ENCODE results near the gene LRRC61. TPM values are rescaled to one million over a fixed set of nuclear protein-coding genes. Genes with fewer than 3 reads are reported as not detected.

Gene LRRC61
- total and polyA plus RNA-seq, 2 experiments from 2014 or later: 34.7 to 75.2 TPM

DNA sequence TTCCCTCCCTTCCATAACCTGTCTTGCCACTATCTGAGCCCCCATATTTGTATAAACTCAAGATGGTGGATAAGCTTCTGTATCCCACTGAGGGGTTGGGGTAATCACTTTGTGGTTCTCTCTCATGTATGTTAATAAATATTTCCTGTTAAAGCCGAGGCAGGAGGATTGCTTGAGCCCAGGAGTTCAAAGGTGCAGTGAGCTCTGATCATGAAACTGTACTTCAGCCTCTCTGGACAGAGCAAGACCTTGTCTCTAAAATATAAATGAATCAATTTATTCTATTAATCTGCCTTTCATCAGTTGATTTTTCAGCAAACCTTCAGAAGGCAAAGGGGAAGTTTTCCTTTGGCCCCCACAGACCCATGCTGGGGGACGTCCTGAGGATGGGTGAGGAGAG is 20.1 kb downstream of the LRRC61 start (continued):
- TF ChIP-seq, protein P1, sequence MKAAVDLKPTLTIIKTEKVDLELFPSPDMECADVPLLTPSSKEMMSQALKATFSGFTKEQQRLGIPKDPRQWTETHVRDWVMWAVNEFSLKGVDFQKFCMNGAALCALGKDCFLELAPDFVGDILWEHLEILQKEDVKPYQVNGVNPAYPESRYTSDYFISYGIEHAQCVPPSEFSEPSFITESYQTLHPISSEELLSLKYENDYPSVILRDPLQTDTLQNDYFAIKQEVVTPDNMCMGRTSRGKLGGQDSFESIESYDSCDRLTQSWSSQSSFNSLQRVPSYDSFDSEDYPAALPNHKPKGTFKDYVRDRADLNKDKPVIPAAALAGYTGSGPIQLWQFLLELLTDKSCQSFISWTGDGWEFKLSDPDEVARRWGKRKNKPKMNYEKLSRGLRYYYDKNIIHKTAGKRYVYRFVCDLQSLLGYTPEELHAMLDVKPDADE (IDR thresholded peaks at IDR 0.05): no peak
- TF ChIP-seq NANOG (IDR thresholded peaks at IDR 0.05; ENCODE audit: borderline replicate concordance) (no peak), EZH2phosphoT487 (IDR thresholded peaks at IDR 0.05; ENCODE audit: unreplicated experiment) (no peak), EZH2 (IDR thresholded peaks at IDR 0.05; ENCODE audit: low read depth, unreplicated experiment) (no peak)

DNA sequence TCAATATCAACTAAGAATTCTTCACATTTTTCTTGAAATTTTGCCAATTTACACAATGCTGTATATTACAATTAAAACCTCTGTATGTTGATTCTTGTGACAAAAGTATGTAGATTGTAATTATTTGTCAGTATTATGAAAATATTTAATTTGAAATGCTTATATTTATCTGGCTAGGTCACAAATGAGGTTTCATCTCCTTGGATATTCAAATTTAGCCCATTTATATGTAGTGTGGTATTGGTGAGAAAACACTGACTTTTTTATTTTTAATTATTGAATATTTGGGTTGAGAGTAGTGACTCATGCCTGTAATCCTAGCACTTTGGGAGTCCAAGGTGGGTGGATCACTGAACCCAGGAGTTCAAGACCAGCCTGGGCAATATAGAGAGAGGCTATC is 21.1 kb downstream of the LRRC61 start:
- ATAC-seq (no peak), DNase-seq (ENCODE audit: low spot score) (no peak)
- Mint-ChIP-seq H3K27ac (no peak overlapping the region), H3K27me3 (ENCODE audit: insufficient read depth, low read depth, poor library complexity) (peaks cover 27% of the 10 kb centered on the region), H3K9me3 (peaks cover 25% of the 10 kb centered on the region), H3K4me3 (no peak overlapping the region), H3K4me1 (peaks cover 27% of the 10 kb centered on the region), H3K36me3 (ENCODE audit: low read depth) (peaks cover 23% of the 10 kb centered on the region)
- H3K4me2 ChIP-seq: no peak overlapping the region
- H3K79me2 ChIP-seq (replicated peaks; ENCODE audit: insufficient read depth): peaks cover 22% of the 10 kb centered on the region
- H3K4me3 ChIP-seq: no peak overlapping the region
- H4K20me1 ChIP-seq (replicated peaks; ENCODE audit: insufficient read depth): no peaks in the 10 kb centered on the region; the same call in 1 of the 2 replicates
- peaks cover 27% of the 10 kb centered on the region for H3K4me1 ChIP-seq (ENCODE audit: insufficient read depth)
- no peak overlapping the region for H2AFZ ChIP-seq
- H3K36me3 ChIP-seq (ENCODE audit: insufficient read depth): peaks cover 1% of the 10 kb centered on the region; the same call in 1 of the 2 replicates
- H3K27me3 ChIP-seq (ENCODE audit: insufficient read depth): peaks cover 28% of the 10 kb centered on the region
- no peak overlapping the region for H3K27ac ChIP-seq (ENCODE audit: low read depth)
- no peaks in the 10 kb centered on the region for H3K9me2 ChIP-seq (ENCODE audit: insufficient read depth)
- 0 out of 2 replicates have a peak, but pooled peaks cover 7% of the 10 kb centered on the region for H3F3A ChIP-seq (replicated peaks; ENCODE audit: low read depth)
- TF ChIP-seq ZNF114 (CRISPR knock-in tag; IDR thresholded peaks at IDR 0.05) (no peak), ZNF331 (CRISPR knock-in tag; IDR thresholded peaks at IDR 0.05; ENCODE audit: low read depth) (no peak), STAT1 (IDR thresholded peaks at IDR 0.05; ENCODE audit: unreplicated experiment) (no peak), POLR2AphosphoS5 (IDR thresholded peaks at IDR 0.05; ENCODE audit: low read depth) (no peak), EZH2phosphoT487 (IDR thresholded peaks at IDR 0.05; ENCODE audit: unreplicated experiment) (no peak), JUNB (IDR thresholded peaks at IDR 0.05; ENCODE audit: unreplicated experiment) (no peak), NANOG (IDR thresholded peaks at IDR 0.05; ENCODE audit: borderline replicate concordance) (no peak)
- TF ChIP-seq, protein P2, sequence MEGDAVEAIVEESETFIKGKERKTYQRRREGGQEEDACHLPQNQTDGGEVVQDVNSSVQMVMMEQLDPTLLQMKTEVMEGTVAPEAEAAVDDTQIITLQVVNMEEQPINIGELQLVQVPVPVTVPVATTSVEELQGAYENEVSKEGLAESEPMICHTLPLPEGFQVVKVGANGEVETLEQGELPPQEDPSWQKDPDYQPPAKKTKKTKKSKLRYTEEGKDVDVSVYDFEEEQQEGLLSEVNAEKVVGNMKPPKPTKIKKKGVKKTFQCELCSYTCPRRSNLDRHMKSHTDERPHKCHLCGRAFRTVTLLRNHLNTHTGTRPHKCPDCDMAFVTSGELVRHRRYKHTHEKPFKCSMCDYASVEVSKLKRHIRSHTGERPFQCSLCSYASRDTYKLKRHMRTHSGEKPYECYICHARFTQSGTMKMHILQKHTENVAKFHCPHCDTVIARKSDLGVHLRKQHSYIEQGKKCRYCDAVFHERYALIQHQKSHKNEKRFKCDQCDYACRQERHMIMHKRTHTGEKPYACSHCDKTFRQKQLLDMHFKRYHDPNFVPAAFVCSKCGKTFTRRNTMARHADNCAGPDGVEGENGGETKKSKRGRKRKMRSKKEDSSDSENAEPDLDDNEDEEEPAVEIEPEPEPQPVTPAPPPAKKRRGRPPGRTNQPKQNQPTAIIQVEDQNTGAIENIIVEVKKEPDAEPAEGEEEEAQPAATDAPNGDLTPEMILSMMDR (conservative IDR thresholded peaks at IDR 0.05; ENCODE audit: low read depth in 2 of 2): no peak
- TF ChIP-seq, protein P3, sequence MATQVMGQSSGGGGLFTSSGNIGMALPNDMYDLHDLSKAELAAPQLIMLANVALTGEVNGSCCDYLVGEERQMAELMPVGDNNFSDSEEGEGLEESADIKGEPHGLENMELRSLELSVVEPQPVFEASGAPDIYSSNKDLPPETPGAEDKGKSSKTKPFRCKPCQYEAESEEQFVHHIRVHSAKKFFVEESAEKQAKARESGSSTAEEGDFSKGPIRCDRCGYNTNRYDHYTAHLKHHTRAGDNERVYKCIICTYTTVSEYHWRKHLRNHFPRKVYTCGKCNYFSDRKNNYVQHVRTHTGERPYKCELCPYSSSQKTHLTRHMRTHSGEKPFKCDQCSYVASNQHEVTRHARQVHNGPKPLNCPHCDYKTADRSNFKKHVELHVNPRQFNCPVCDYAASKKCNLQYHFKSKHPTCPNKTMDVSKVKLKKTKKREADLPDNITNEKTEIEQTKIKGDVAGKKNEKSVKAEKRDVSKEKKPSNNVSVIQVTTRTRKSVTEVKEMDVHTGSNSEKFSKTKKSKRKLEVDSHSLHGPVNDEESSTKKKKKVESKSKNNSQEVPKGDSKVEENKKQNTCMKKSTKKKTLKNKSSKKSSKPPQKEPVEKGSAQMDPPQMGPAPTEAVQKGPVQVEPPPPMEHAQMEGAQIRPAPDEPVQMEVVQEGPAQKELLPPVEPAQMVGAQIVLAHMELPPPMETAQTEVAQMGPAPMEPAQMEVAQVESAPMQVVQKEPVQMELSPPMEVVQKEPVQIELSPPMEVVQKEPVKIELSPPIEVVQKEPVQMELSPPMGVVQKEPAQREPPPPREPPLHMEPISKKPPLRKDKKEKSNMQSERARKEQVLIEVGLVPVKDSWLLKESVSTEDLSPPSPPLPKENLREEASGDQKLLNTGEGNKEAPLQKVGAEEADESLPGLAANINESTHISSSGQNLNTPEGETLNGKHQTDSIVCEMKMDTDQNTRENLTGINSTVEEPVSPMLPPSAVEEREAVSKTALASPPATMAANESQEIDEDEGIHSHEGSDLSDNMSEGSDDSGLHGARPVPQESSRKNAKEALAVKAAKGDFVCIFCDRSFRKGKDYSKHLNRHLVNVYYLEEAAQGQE (IDR thresholded peaks at IDR 0.05; ENCODE audit: unreplicated experiment): no peak
- TF ChIP-seq, protein P1 (IDR thresholded peaks at IDR 0.05): no peak
